ENCODE measurements around the gene DAB1. TPM values are rescaled to one million over a fixed set of nuclear protein-coding genes. Genes with fewer than 3 reads are reported as not detected.

DAB1 gene
- total and polyA plus RNA-seq, 2 of the 8 experiments (the other 6 are each of a cell fraction or from before 2014, with no cell fraction given), result 4.4 to 11.8 TPM

GRCh38 chr1:57115030-57115614 lies 308.7 kb downstream of the DAB1 start:
- H3K14ac ChIP-seq (ENCODE audit: insufficient read length), result no peak overlapping the region
- TF ChIP-seq USF2 (IDR thresholded peaks at IDR 0.05; ENCODE audit: low read length) (no peak), BACH1 (IDR thresholded peaks at IDR 0.05; ENCODE audit: low read length) (no peak), SIRT6 (IDR thresholded peaks at IDR 0.05; ENCODE audit: low read length) (no peak), POLR2AphosphoS5 (IDR thresholded peaks at IDR 0.05; ENCODE audit: low read depth, low read length) (no peak), SP4 (IDR thresholded peaks at IDR 0.05; ENCODE audit: low read length) (no peak), CHD2 (IDR thresholded peaks at IDR 0.05; ENCODE audit: low read length) (no peak), KDM5A (IDR thresholded peaks at IDR 0.05; ENCODE audit: low read length) (no peak), CBX8 (IDR thresholded peaks at IDR 0.05; ENCODE audit: borderline replicate concordance, low read depth, low read length) (no peak)
- H3K27ac ChIP-seq (ENCODE audit: low read depth, low read length), result no peak overlapping the region
- no peak overlapping the region for H2BK20ac ChIP-seq (ENCODE audit: low read length)
- H4K91ac ChIP-seq (replicated peaks; ENCODE audit: insufficient read length, low read length), result no peak overlapping the region
- H3K4me1 ChIP-seq (replicated peaks in 1 of 4; ENCODE audit: control insufficient read depth in 3 of 4, insufficient read depth in 4 of 4, low read length in 3 of 4), result peaks cover 0 to 3% (median 1%) of the 10 kb centered on the region in 4 experiments; a peak in 4 of 7 replicates
- H3K9me3 ChIP-seq (ENCODE audit: insufficient read depth in 2 of 2, low read depth in 1 of 2, low read length in 1 of 2), result no peaks in the 10 kb centered on the region
- H2BK12ac ChIP-seq (ENCODE audit: low read depth, low read length), result no peak overlapping the region
- no peaks in the 10 kb centered on the region for H4K20me1 ChIP-seq (replicated peaks in 1 of 2; ENCODE audit: control insufficient read depth in 1 of 2, insufficient read depth in 2 of 2, low read length in 2 of 2)
- DNase-seq (ENCODE audit: low read depth in 1 of 2, low spot score in 2 of 2), result no peak
- peaks cover 0 to 1% (median 0%) of the 10 kb centered on the region in 4 experiments; a peak in 1 of 7 replicates for H3K27me3 ChIP-seq (replicated peaks in 1 of 4; ENCODE audit: control insufficient read depth in 3 of 4, extremely low read depth in 1 of 4, insufficient read depth in 3 of 4, low read length in 3 of 4)
- no peak overlapping the region for H4K8ac ChIP-seq (ENCODE audit: extremely low read depth, insufficient read depth, low read length)
- H3K9ac ChIP-seq (replicated peaks in 1 of 4; ENCODE audit: extremely low read depth in 1 of 4, low read depth in 3 of 4, low read length in 3 of 4), result no peak overlapping the region
- no peak overlapping the region for H2AFZ ChIP-seq (ENCODE audit: low read length)
- FAIRE-seq, result no peak
- ChIA-PET CTCF (ENCODE audit: partially characterized antibody) (interaction anchor here (0.8 kb wide), 1 partner anchor 10 kb away, joined by 3 read pairs; no protein-coding TSS in a partner anchor), POLR2A (ENCODE audit: partially characterized antibody) (no interaction called here)
- H3K23me2 ChIP-seq (ENCODE audit: low read depth, low read length), result no peaks in the 10 kb centered on the region
- H3K18ac ChIP-seq (ENCODE audit: extremely low read depth, low read length), result no peak overlapping the region
- H3K79me2 ChIP-seq (ENCODE audit: control insufficient read depth in 1 of 2, insufficient read depth in 2 of 2, low read length in 2 of 2), result no peaks in the 10 kb centered on the region
- H2BK15ac ChIP-seq (ENCODE audit: low read length), result no peak overlapping the region
- H2BK120ac ChIP-seq (replicated peaks; ENCODE audit: low read depth, low read length), result no peak overlapping the region
- no peak overlapping the region for H3K4me2 ChIP-seq (ENCODE audit: insufficient read depth in 1 of 2, low read depth in 2 of 2, low read length in 2 of 2)
- no peaks in the 10 kb centered on the region for H3K36me3 ChIP-seq (ENCODE audit: control insufficient read depth in 2 of 4, insufficient read depth in 4 of 4, low read length in 3 of 4)
- WGBS, 2 experiments (ENCODE audit: extremely low coverage in 1 of 2, insufficient coverage in 1 of 2, insufficient read length in 1 of 2, insufficient replicate concordance in 2 of 2, low coverage in 1 of 2, low lambda C conversion rate in 2 of 2, missing lambda C conversion rate in 1 of 2), result 94% methylated on average over 4 of the region's 4 CpGs; no CpG with 5 or more reads in 1 of the 2 experiments
- H4K5ac ChIP-seq (ENCODE audit: insufficient read length, low read depth, low read length), result no peak overlapping the region
- H3K4me3 ChIP-seq (ENCODE audit: extremely low read depth in 1 of 4, insufficient read depth in 2 of 4, low read depth in 3 of 4, low read length in 4 of 4), result no peak overlapping the region
- no peak overlapping the region for H3K23ac ChIP-seq (ENCODE audit: insufficient read length)
- no peak overlapping the region for H3K4ac ChIP-seq (replicated peaks; ENCODE audit: insufficient read length, low read depth, low read length)
- H3K56ac ChIP-seq (replicated peaks; ENCODE audit: insufficient read length, low read depth, low read length), result no peak overlapping the region
- no peak overlapping the region for H2AK5ac ChIP-seq (ENCODE audit: low read depth, low read length)
- H3K79me1 ChIP-seq (ENCODE audit: low read depth, low read length), result no peaks in the 10 kb centered on the region
- H2BK5ac ChIP-seq (ENCODE audit: low read depth, low read length), result no peak overlapping the region

Data from H1 (cell line).